ENCODE results near the gene ARMH1.

Gene ARMH1

GRCh38 chr1:44642925-44643324 is 31.6 kb upstream of the ARMH1 start:
- no peak overlapping the region for H3K4me3 ChIP-seq (ENCODE audit: low read depth, low read length)
- TF ChIP-seq POLR2A (IDR thresholded peaks at IDR 0.05; ENCODE audit: extremely low read depth, insufficient read length) (no peak), CTCF (IDR thresholded peaks at IDR 0.05; ENCODE audit: low read depth, low read length) (no peak), MAX (IDR thresholded peaks at IDR 0.05; ENCODE audit: low read depth, low read length) (no peak), MYC (IDR thresholded peaks at IDR 0.05; ENCODE audit: low read depth, low read length) (no peak)
- DNase-seq (ENCODE audit: low read depth) = no peak

GRCh38 chr1:44643721-44644334 is 30.7 kb upstream of the ARMH1 start:
- TF ChIP-seq MYC (IDR thresholded peaks at IDR 0.05; ENCODE audit: low read depth, low read length) = no peak
- no peak for TF ChIP-seq CTCF (IDR thresholded peaks at IDR 0.05; ENCODE audit: low read depth, low read length)
- TF ChIP-seq MAX (IDR thresholded peaks at IDR 0.05; ENCODE audit: low read depth, low read length) = no peak
- no peak for TF ChIP-seq POLR2A (IDR thresholded peaks at IDR 0.05; ENCODE audit: extremely low read depth, insufficient read length)
- no peak for DNase-seq (ENCODE audit: low read depth)
- H3K4me3 ChIP-seq (ENCODE audit: low read depth, low read length) = no peak overlapping the region

GRCh38 chr1:44644806-44645205 is 29.7 kb upstream of the ARMH1 start:
- no peak for DNase-seq (ENCODE audit: low read depth)
- H3K4me3 ChIP-seq (ENCODE audit: low read depth, low read length) = no peak overlapping the region
- TF ChIP-seq CTCF (IDR thresholded peaks at IDR 0.05; ENCODE audit: low read depth, low read length) (no peak), MAX (IDR thresholded peaks at IDR 0.05; ENCODE audit: low read depth, low read length) (no peak), POLR2A (IDR thresholded peaks at IDR 0.05; ENCODE audit: extremely low read depth, insufficient read length) (no peak), MYC (IDR thresholded peaks at IDR 0.05; ENCODE audit: low read depth, low read length) (no peak)

- TF ChIP-seq POLR2A (IDR thresholded peaks at IDR 0.05; ENCODE audit: extremely low read depth, insufficient read length) (no peak), MYC (IDR thresholded peaks at IDR 0.05; ENCODE audit: low read depth, low read length) (no peak), CTCF (IDR thresholded peaks at IDR 0.05; ENCODE audit: low read depth, low read length) (no peak), MAX (IDR thresholded peaks at IDR 0.05; ENCODE audit: low read depth, low read length) (no peak)
- no peak overlapping the region for H3K4me3 ChIP-seq (ENCODE audit: low read depth, low read length)
- DNase-seq (ENCODE audit: low read depth) = no peak
These were observed 28.9 kb upstream of the ARMH1 start for GRCh38 chr1:44645476-44646244.

GRCh38 chr1:44646261-44647110 is 28.0 kb upstream of the ARMH1 start:
- TF ChIP-seq POLR2A (IDR thresholded peaks at IDR 0.05; ENCODE audit: extremely low read depth, insufficient read length) = no peak
- TF ChIP-seq MAX (IDR thresholded peaks at IDR 0.05; ENCODE audit: low read depth, low read length) = no peak
- no peak for TF ChIP-seq MYC (IDR thresholded peaks at IDR 0.05; ENCODE audit: low read depth, low read length)
- no peak for TF ChIP-seq CTCF (IDR thresholded peaks at IDR 0.05; ENCODE audit: low read depth, low read length)
- no peak for DNase-seq (ENCODE audit: low read depth)
- H3K4me3 ChIP-seq (ENCODE audit: low read depth, low read length) = no peak overlapping the region
